ENCODE results near the gene ATG10.

DNA sequence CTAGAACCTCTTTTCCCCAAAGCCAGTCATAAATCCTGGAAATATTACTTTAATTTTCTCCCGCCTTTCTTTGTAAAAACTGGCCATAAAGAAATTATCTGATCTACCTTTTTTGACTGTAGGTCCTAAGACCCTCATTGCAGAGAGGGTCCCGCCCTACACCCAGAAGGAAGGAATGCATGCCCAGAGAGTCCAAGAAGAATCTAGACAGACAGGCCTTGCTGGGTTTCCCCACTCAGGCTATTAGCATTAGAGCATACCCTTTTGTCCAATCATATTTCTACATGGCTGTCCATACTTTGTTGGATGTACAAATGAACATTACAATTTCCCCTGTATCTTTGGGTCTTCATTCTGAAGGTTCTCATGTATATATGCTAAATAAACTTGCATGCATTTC is 1.9 kb upstream of the ATG10 start:
- TF ChIP-seq, protein P1, sequence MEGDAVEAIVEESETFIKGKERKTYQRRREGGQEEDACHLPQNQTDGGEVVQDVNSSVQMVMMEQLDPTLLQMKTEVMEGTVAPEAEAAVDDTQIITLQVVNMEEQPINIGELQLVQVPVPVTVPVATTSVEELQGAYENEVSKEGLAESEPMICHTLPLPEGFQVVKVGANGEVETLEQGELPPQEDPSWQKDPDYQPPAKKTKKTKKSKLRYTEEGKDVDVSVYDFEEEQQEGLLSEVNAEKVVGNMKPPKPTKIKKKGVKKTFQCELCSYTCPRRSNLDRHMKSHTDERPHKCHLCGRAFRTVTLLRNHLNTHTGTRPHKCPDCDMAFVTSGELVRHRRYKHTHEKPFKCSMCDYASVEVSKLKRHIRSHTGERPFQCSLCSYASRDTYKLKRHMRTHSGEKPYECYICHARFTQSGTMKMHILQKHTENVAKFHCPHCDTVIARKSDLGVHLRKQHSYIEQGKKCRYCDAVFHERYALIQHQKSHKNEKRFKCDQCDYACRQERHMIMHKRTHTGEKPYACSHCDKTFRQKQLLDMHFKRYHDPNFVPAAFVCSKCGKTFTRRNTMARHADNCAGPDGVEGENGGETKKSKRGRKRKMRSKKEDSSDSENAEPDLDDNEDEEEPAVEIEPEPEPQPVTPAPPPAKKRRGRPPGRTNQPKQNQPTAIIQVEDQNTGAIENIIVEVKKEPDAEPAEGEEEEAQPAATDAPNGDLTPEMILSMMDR (IDR thresholded peaks at IDR 0.05), result no peak
- no peak for TF ChIP-seq EZH2 (IDR thresholded peaks at IDR 0.05; ENCODE audit: borderline replicate concordance, insufficient read depth, low read depth, low read length, poor library complexity, severe bottlenecking)
